Neural crest cell (in vitro differentiated cells): ENCODE data around the gene FOXK2. TPM values are rescaled to one million over a fixed set of nuclear protein-coding genes. Genes with fewer than 3 reads are reported as not detected.
"Not testable (repeated sequence)": the region's sequence is repeated elsewhere in the genome, so short reads cannot be mapped to it uniquely, and the experiment has no call there.

Experiments used
- DNase-seq: peaks from one replicate; pipeline ENCODE4 v3.0.0; 2021; ENCODE audit warnings: low read depth, mixed read lengths, low spot score
- H3K27ac Mint-ChIP-seq: one replicate; pipeline ENCODE4 v1.8.0; 2021; ENCODE audit warnings: mild to moderate bottlenecking, mixed read lengths; ENCODE audit not compliant: unreplicated experiment
- H3K27me3 Mint-ChIP-seq: 2 replicates; pipeline ENCODE4 v1.8.0; 2021; ENCODE audit warnings: low read depth, mild to moderate bottlenecking, mixed read lengths
- H3K36me3 Mint-ChIP-seq: 2 replicates; pipeline ENCODE4 v1.8.0; 2021; ENCODE audit warnings: low read depth, mild to moderate bottlenecking, mixed read lengths
- H3K4me1 Mint-ChIP-seq: 2 replicates; pipeline ENCODE4 v1.8.0; 2021; ENCODE audit warnings: mixed read lengths
- H3K4me3 Mint-ChIP-seq: one replicate; pipeline ENCODE4 v1.8.0; 2021; ENCODE audit warnings: mild to moderate bottlenecking, mixed read lengths
- H3K9me3 Mint-ChIP-seq: 2 replicates; pipeline ENCODE4 v1.8.0; 2021; ENCODE audit warnings: mixed read lengths
- total RNA-seq: library from RNA; stranded (reverse); gene quantifications from 2 replicates; pipeline ENCODE4 v1.2.1, GENCODE V29; 2021
- TF ChIP-seq, protein P1 (sequence below): fragments of 200-600 bp; sonication (generic); conservative IDR thresholded peaks from 2 replicates; pipeline ENCODE4 v1.5.0; 2021; ENCODE audit warnings: antibody characterized with exemption, mild to moderate bottlenecking

Gene FOXK2
- total RNA-seq, 1 donor from 2014 or later, result 84.3 TPM

DNA sequence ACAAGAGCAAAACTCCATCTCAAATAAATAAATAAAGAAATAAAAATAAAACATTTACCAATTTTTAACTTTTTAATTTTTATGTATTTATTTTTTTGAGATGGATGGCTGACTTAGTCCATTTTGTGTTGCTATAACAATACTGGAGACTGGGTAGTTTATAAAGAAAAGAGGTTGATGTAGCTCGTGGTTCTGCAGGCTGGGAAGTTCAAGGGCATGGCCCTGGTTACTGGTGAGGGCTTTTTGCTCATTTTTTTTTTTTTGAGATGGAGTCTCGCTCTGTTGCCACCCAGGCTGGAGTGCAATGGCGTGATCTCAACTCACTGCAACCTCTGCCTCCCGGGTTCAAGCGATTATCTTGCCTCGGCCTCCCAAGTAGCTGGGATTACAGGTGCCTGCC is 14.2 kb upstream of the FOXK2 start:
- no peaks in the 10 kb centered on the region for H3K27me3 Mint-ChIP-seq
- DNase-seq, result no peak
- H3K4me1 Mint-ChIP-seq, result no peaks in the 10 kb centered on the region
- no peak overlapping the region for H3K27ac Mint-ChIP-seq
- TF ChIP-seq, protein P1, sequence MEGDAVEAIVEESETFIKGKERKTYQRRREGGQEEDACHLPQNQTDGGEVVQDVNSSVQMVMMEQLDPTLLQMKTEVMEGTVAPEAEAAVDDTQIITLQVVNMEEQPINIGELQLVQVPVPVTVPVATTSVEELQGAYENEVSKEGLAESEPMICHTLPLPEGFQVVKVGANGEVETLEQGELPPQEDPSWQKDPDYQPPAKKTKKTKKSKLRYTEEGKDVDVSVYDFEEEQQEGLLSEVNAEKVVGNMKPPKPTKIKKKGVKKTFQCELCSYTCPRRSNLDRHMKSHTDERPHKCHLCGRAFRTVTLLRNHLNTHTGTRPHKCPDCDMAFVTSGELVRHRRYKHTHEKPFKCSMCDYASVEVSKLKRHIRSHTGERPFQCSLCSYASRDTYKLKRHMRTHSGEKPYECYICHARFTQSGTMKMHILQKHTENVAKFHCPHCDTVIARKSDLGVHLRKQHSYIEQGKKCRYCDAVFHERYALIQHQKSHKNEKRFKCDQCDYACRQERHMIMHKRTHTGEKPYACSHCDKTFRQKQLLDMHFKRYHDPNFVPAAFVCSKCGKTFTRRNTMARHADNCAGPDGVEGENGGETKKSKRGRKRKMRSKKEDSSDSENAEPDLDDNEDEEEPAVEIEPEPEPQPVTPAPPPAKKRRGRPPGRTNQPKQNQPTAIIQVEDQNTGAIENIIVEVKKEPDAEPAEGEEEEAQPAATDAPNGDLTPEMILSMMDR, result no peak
- H3K4me3 Mint-ChIP-seq, result no peak overlapping the region
- no peaks in the 10 kb centered on the region for H3K9me3 Mint-ChIP-seq
- no peaks in the 10 kb centered on the region for H3K36me3 Mint-ChIP-seq

DNA sequence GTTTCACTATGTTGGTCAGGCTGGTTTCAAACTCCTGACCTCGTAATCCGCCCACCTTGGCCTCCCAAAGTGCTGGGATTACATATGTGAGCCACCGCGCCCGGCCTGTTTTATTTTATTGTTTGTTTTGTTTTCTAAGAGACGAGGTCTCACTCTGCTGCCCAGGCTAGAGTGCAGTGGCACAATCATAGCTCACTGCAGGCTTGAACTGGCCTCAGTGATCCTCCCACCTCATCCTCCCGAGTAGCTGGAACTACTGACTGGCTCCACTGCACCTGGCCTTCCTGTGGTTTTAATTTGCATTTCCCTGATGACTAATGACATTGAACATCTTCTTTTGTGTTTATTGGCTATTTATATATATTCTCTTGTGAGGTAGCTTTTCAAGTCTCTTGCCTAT is 13.1 kb upstream of the FOXK2 start:
- H3K4me1 Mint-ChIP-seq, H3K9me3 Mint-ChIP-seq: not testable (repeated sequence)

DNA sequence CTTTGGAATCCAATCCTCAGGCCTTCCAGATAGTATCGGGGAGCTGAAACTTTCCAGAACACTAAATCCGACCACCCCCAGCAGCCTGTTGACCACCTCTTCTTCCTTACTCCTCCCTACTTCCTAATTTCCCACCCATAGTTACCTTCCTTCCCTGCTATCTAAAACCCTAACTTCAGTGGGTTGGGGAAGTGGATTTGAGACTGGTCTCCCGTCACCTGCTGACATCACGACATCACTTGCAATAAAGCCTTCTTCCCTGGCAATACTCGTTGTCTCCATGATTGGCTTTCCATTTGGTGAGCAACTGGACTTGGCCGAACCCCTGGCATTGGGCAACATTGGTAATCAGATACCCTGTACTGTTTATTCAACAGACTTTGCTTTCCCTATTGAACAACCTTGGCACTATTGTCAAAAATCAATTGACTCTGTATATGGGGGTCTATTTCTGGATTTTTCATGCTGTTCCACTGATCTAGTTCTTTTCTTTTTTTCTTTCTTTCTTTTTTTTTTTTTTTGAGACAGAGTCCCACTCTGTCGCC is 11.8 kb upstream of the FOXK2 start:
- no peaks in the 10 kb centered on the region for H3K27me3 Mint-ChIP-seq
- no peaks in the 10 kb centered on the region for H3K36me3 Mint-ChIP-seq
- TF ChIP-seq, protein P1, result no peak
- no peak overlapping the region for H3K27ac Mint-ChIP-seq
- no peaks in the 10 kb centered on the region for H3K9me3 Mint-ChIP-seq
- H3K4me1 Mint-ChIP-seq, result no peaks in the 10 kb centered on the region
- H3K4me3 Mint-ChIP-seq, result no peak overlapping the region
- no peak for DNase-seq

More for the DNA sequence above, 13.1 kb upstream of the FOXK2 start:
- not testable (repeated sequence) for H3K27ac Mint-ChIP-seq, H3K4me3 Mint-ChIP-seq, H3K36me3 Mint-ChIP-seq, H3K27me3 Mint-ChIP-seq, DNase-seq

DNA sequence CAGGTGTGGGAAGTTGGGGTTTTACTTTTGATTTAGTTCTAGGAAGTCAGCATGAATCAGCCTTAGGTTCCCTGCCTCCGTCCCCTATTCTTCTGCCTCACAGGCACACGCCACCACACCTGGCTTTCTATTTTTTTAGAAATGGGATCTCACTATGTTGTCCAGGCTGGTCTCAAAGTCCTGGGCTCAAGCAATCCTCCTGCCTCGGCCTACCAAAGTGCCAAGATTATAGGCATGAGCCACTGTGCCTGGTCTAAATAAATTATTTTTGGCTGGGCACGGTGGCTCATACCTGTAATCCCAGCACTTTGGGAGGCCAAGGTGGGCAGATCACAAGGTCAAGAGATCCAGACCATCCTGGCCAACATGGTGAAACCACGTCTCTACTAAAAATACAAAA is 7.9 kb upstream of the FOXK2 start:
- H3K36me3 Mint-ChIP-seq, H3K4me1 Mint-ChIP-seq, H3K4me3 Mint-ChIP-seq, H3K9me3 Mint-ChIP-seq, DNase-seq, H3K27ac Mint-ChIP-seq, H3K27me3 Mint-ChIP-seq: not testable (repeated sequence)

DNA sequence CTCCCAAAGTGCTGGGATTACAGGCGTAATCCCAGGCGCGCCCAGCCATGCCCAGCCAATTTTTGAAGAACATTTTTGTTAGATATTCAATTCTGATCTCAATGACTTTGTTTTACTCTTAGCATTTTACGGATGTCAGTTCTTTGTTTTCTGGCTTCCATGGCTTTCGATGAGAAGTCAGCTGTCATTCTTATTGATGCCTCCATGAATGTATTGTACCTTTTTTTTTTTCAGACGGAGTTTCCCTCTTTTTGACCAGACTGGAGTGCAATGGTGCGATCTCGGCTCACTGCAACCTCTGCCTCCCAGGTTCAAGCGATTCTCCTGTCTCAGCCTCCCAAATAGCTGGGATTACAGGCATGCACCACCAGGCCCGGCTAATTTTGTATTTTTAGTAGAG is 5.7 kb upstream of the FOXK2 start:
- H3K36me3 Mint-ChIP-seq, H3K27ac Mint-ChIP-seq, DNase-seq, H3K9me3 Mint-ChIP-seq, H3K4me3 Mint-ChIP-seq, H3K4me1 Mint-ChIP-seq, H3K27me3 Mint-ChIP-seq: not testable (repeated sequence)

DNA sequence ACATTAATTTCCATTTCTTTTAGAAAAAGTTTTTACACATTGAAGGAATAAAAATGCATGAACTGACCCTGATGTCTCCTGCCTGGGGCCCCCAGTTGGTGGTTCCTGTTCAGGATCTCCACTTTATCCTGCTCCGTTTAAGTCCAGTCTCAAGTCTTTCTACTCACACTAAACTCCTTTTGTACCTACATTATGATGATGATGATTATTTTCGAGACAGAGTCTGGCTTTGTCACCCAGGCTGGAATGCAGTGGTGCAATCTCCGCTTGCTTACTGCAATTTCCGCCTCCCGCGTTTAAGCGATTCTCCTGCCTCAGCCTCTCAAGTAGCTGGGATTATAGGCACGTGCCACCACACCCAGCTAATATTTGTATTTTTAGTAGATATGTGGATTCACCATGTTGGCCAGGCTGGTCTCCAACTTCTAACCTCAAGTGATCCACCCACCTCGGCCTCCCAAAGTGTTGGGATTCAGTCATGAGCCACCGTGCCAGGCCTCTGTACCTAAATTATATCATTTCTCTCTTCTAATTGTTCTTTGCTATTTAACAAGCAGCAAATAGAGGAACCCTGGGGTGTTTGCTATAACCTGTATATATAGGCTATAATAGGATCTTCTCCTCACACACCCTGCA is 2.2 kb upstream of the FOXK2 start:
- Mint-ChIP-seq H3K4me3 (peak overlapping the region; percentile 74), H3K27me3 (no peaks in the 10 kb centered on the region), H3K36me3 (no peaks in the 10 kb centered on the region), H3K27ac (no peak overlapping the region), H3K4me1 (peaks cover 14% of the 10 kb centered on the region), H3K9me3 (no peaks in the 10 kb centered on the region)
- TF ChIP-seq, protein P1, result no peak
- DNase-seq, result no peak

DNA sequence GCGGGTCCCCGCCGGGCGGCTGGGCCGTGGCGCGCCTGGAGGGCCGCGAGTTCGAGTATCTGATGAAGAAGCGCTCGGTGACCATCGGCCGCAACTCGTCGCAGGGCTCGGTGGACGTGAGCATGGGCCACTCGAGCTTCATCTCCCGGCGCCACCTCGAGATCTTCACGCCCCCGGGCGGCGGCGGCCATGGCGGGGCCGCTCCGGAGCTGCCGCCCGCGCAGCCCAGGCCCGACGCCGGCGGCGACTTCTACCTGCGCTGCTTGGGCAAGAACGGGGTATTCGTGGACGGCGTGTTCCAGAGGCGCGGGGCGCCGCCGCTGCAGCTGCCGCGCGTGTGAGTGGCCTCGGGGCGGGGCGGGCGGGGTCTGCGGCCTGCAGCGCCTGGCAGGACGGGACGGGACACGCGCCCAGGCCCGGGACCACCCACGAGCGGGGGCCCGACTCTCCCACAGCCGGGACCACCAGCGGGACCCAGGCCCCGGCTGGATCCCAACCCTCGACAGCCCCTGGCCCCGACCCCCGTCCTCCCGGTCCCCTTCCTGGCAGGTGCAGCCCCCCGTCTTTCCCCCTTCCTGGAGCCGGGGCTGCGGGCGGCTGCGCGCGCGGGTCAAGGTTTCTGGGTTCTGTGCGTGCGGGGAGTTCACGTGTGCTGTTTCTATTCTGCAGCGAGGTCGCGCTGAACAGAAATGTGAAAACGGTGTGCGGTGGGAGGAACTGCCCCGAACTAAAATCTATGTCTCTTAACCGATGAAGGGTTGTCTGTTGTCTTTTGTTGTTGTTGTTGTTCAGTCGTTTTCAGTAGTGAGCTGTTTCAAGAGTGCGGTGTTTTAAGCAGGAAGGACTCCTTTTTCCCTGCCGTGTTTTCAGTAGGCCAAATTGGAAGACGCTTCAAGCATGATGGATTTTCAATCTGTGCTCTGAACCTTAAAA is 705 bp downstream of the FOXK2 start:
- Mint-ChIP-seq H3K9me3 (no peaks in the 10 kb centered on the region), H3K4me3 (peak overlapping the region; percentile 90), H3K36me3 (peaks cover 2% of the 10 kb centered on the region), H3K4me1 (peaks cover 28% of the 10 kb centered on the region), H3K27ac (peak overlapping the region; percentile 31), H3K27me3 (no peaks in the 10 kb centered on the region)
- DNase-seq, result peak; percentile 18
- TF ChIP-seq, protein P1, result no peak
